Measurements from ENCODE around the gene ALG12. TPM values are rescaled to one million over a fixed set of nuclear protein-coding genes. Genes with fewer than 3 reads are reported as not detected.
A peak's percentile ranks its signal among the peaks of the same experiment; 100 is the strongest.

The ALG12 gene
- total and polyA plus RNA-seq, 2 of the 13 experiments (the other 11 are each of a cell fraction or from before 2014, with no cell fraction given) = 7.8 to 15.8 TPM

- peak; percentile 95 for TF ChIP-seq RBFOX2 (IDR thresholded peaks at IDR 0.05; ENCODE audit: low read depth, low read length)
- TF ChIP-seq ZNF20 (CRISPR knock-in tag; IDR thresholded peaks at IDR 0.05) = no peak
- TF ChIP-seq HCFC1 (IDR thresholded peaks at IDR 0.05; ENCODE audit: low read depth, low read length) = 0 out of 2 replicates have a peak, but pooled peaks have one; percentile 21
- no peak for TF ChIP-seq DDIT3 (CRISPR knock-in tag; IDR thresholded peaks at IDR 0.05)
- TF ChIP-seq MAZ (IDR thresholded peaks at IDR 0.05; ENCODE audit: borderline replicate concordance, low read depth, low read length) = peak; percentile 46; the same call in 1 of the 2 replicates
- TF ChIP-seq MAZ (CRISPR knock-in tag; IDR thresholded peaks at IDR 0.05; ENCODE audit: low read depth) = peak; percentile 61; the same call in 1 of the 2 replicates
- TF ChIP-seq JUN (CRISPR knock-in tag; IDR thresholded peaks at IDR 0.05) = no peak
- TF ChIP-seq SNAPC2 (CRISPR knock-in tag; IDR thresholded peaks at IDR 0.05) = no peak
- TF ChIP-seq ZSCAN31 (CRISPR knock-in tag; IDR thresholded peaks at IDR 0.05; ENCODE audit: low read depth) = peak; percentile 73; the same call in 1 of the 2 replicates
- no peak for TF ChIP-seq ZNF496 (CRISPR knock-in tag; IDR thresholded peaks at IDR 0.05; ENCODE audit: insufficient replicate concordance)
- peak; percentile 59 to 68; a peak in 3 of 4 replicates for TF ChIP-seq HMGXB4 (CRISPR knock-in tag; IDR thresholded peaks at IDR 0.05; ENCODE audit: borderline replicate concordance in 1 of 2, low read depth in 1 of 2)
- TF ChIP-seq, protein P1, sequence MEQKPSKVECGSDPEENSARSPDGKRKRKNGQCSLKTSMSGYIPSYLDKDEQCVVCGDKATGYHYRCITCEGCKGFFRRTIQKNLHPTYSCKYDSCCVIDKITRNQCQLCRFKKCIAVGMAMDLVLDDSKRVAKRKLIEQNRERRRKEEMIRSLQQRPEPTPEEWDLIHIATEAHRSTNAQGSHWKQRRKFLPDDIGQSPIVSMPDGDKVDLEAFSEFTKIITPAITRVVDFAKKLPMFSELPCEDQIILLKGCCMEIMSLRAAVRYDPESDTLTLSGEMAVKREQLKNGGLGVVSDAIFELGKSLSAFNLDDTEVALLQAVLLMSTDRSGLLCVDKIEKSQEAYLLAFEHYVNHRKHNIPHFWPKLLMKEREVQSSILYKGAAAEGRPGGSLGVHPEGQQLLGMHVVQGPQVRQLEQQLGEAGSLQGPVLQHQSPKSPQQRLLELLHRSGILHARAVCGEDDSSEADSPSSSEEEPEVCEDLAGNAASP (CRISPR knock-in tag; IDR thresholded peaks at IDR 0.05; ENCODE audit: borderline replicate concordance) = no peak
- TF ChIP-seq ZBTB34 (CRISPR knock-in tag; IDR thresholded peaks at IDR 0.05) = peak; percentile 65; the same call in 1 of the 2 replicates
- 0 out of 2 replicates have a peak, but pooled peaks have one; percentile 37 for TF ChIP-seq ZNF232 (CRISPR knock-in tag; IDR thresholded peaks at IDR 0.05; ENCODE audit: borderline replicate concordance)
- no peak for TF ChIP-seq RAD51 (IDR thresholded peaks at IDR 0.05; ENCODE audit: borderline replicate concordance)
- 0 out of 2 replicates have a peak, but pooled peaks have one; percentile 65 for TF ChIP-seq ZNF850 (CRISPR knock-in tag; conservative IDR thresholded peaks at IDR 0.05)
- no peak for TF ChIP-seq FOXK2 (IDR thresholded peaks at IDR 0.05)
- no peak for TF ChIP-seq SNRNP70 (IDR thresholded peaks at IDR 0.05; ENCODE audit: low read depth, low read length)
- TF ChIP-seq MXD1 (CRISPR knock-in tag; IDR thresholded peaks at IDR 0.05) = peak; percentile 45; the same call in 1 of the 2 replicates
- TF ChIP-seq ZBTB42 (CRISPR knock-in tag; IDR thresholded peaks at IDR 0.05) = no peak
- TF ChIP-seq ZNF709 (CRISPR knock-in tag; IDR thresholded peaks at IDR 0.05) = peak; percentile 91
- no peak for TF ChIP-seq NFIB (CRISPR knock-in tag; IDR thresholded peaks at IDR 0.05; ENCODE audit: borderline replicate concordance)
- peak; percentile 92; the same call in 1 of the 2 replicates for TF ChIP-seq ZNF891 (CRISPR knock-in tag; IDR thresholded peaks at IDR 0.05)
These were observed 65.0 kb downstream of the ALG12 start, which contains the start of gene ZBED4 (continued) for GRCh38 chr22:49852898-49853894.
